CD4-positive, CD25-positive, alpha-beta regulatory T cell (primary cell): ENCODE results near the gene ATP13A3. TPM values are rescaled to one million over a fixed set of nuclear protein-coding genes. Genes with fewer than 3 reads are reported as not detected.

ENCODE experiments used
- ATAC-seq, 2 donors: fragments of 150-1000 bp; cut with Tn5 transposase; one replicate each; pipeline ENCODE4 v1.10.0; 2021; ENCODE audit warnings: low read depth in 2 of 2, moderate number of reproducible peaks in 2 of 2, moderate library complexity in 1 of 2
- DNase-seq, 3 donors: peaks; one replicate each; pipeline versions ENCODE4 v3.0.0 to v3.0.0-alpha.2; 2012 to 2022; ENCODE audit warnings: mixed read lengths in 1 of 3
- H3K27ac ChIP-seq: one replicate; pipeline ENCODE4 v1.7.0; 2013; ENCODE audit warnings: mild to moderate bottlenecking, low read length; ENCODE audit not compliant: insufficient read depth, poor library complexity, severe bottlenecking
- H3K27me3 ChIP-seq: one replicate; pipeline ENCODE4 v1.7.0; 2013; ENCODE audit warnings: low read length; ENCODE audit not compliant: control insufficient read depth, insufficient read depth
- H3K36me3 ChIP-seq: one replicate; pipeline ENCODE4 v1.7.0; 2013; ENCODE audit warnings: mild to moderate bottlenecking, low read length, moderate library complexity; ENCODE audit not compliant: control insufficient read depth, insufficient read depth
- H3K4me1 ChIP-seq: 2 replicates; pipeline ENCODE4 v1.7.0; 2013; ENCODE audit warnings: mild to moderate bottlenecking, low read length; ENCODE audit not compliant: insufficient read depth, control insufficient read depth, poor library complexity, severe bottlenecking
- H3K4me3 ChIP-seq: one replicate; pipeline ENCODE4 v1.7.0; 2013; ENCODE audit warnings: low read depth, mild to moderate bottlenecking, low read length, moderate library complexity
- H3K9me3 ChIP-seq, 2 experiments: 1 replicate in 1 of 2; 2 replicates in 1 of 2; pipeline ENCODE4 v1.7.0; 2013; ENCODE audit warnings: low read length in 2 of 2, mild to moderate bottlenecking in 1 of 2, moderate library complexity in 1 of 2; ENCODE audit not compliant: control insufficient read depth in 2 of 2
- H3K27ac Mint-ChIP-seq, 3 donors: one replicate each; pipeline ENCODE4 v1.8.0; 2020 to 2022; ENCODE audit warnings: mild to moderate bottlenecking in 3 of 3, mixed read lengths in 3 of 3, moderate library complexity in 2 of 3
- H3K27me3 Mint-ChIP-seq: one replicate; pipeline ENCODE4 v1.8.0; 2022; ENCODE audit warnings: mild to moderate bottlenecking, mixed read lengths
- H3K36me3 Mint-ChIP-seq: one replicate; pipeline ENCODE4 v1.8.0; 2020; ENCODE audit warnings: mixed read lengths
- H3K4me1 Mint-ChIP-seq, 4 donors: one replicate each; pipeline ENCODE4 v1.8.0; 2020 to 2022; ENCODE audit warnings: mixed read lengths in 4 of 4, mild to moderate bottlenecking in 1 of 4
- H3K4me3 Mint-ChIP-seq, 4 donors: one replicate each; pipeline ENCODE4 v1.8.0; 2020 to 2022; ENCODE audit warnings: mild to moderate bottlenecking in 4 of 4, mixed read lengths in 4 of 4, moderate library complexity in 3 of 4
- H3K9me3 Mint-ChIP-seq, 7 donors: one replicate each; pipeline ENCODE4 v1.8.0; 2020 to 2022; ENCODE audit warnings: mixed read lengths in 7 of 7, mild to moderate bottlenecking in 3 of 7, moderate library complexity in 2 of 7
- polyA plus RNA-seq, 4 donors: library from polyadenylated mRNA; unstranded; fragments of 300-500 nt; fragmentation: Illumina TruSeq; gene quantifications; one replicate each; pipeline ENCODE4 v1.2.3, GENCODE V29; 2021
- total RNA-seq: library from RNA; stranded (reverse); gene quantifications from one replicate; pipeline ENCODE4 v1.2.3, GENCODE V29; 2022

Gene ATP13A3
- total and polyA plus RNA-seq, 5 donors from 2014 or later = 8.6 to 114 (median 16.0) TPM

DNA sequence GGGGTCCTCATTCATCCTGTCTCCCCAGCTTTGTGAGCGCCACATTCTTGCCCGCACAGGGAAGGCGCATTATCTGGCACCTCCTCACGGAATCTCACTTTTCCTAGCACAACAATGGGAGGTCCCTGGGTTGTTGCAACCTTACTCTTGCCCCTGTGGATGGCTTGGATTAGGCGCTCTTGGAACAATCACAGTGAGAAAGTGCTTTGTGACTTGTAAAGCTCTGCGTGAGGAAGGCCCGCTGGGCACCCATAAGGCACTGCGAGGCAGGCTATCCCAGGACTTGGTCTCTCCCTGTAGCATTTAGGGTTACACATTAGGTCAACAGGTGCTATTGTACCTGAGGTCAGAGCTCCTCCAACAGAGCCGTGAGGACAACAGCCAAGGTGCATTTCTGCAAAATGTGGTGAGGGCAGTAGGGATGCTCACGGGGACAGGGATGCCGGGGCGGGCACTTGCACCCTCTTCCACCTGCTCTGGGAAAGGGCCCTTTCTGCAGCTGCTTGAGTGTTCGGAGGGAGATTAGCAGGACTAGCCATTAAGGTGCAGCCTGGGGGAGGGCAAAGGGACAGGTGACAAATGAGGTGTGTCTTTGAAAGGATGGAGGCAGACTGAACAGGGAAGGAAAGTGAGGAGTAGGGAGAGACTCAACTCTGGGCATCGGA lies 103.4 kb downstream of the ATP13A3 start:
- Mint-ChIP-seq H3K4me1 (no peaks in the 10 kb centered on the region), H3K9me3 (no peaks in the 10 kb centered on the region), H3K36me3 (no peaks in the 10 kb centered on the region), H3K27ac (no peak overlapping the region), H3K27me3 (peaks cover 6% of the 10 kb centered on the region), H3K4me3 (no peak overlapping the region)
- H3K4me1 ChIP-seq = no peaks in the 10 kb centered on the region
- H3K27me3 ChIP-seq = no peaks in the 10 kb centered on the region
- H3K27ac ChIP-seq = no peak overlapping the region
- ATAC-seq (no peak), DNase-seq (no peak)
- no peak overlapping the region for H3K4me3 ChIP-seq
- H3K36me3 ChIP-seq = no peaks in the 10 kb centered on the region
- H3K9me3 ChIP-seq = no peaks in the 10 kb centered on the region

DNA sequence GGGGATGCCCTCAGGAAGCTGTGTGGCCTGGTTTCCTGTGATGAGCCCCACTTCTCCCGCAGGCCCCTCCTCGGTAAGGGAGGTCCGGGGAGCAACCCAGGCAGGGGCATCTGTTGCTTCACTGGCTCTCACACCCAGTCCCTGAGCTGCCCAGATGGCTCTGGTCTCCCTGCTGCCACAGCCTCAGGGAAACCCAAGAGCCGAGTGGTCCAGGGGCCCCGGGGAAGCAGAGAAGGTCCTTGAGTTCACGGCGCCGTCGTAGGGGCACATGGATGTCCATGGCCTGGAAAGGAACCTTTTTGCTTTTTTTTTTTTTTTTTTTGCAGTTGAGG lies 103.9 kb downstream of the ATP13A3 start:
- Histone ChIP-seq H3K27me3 (no peaks in the 10 kb centered on the region), H3K36me3 (no peaks in the 10 kb centered on the region), H3K4me1 (no peaks in the 10 kb centered on the region), H3K9me3 (no peaks in the 10 kb centered on the region), H3K27ac (no peak overlapping the region), H3K4me3 (no peak overlapping the region)
- no peaks in the 10 kb centered on the region for H3K9me3 Mint-ChIP-seq
- ATAC-seq = no peak
- H3K36me3 Mint-ChIP-seq = no peaks in the 10 kb centered on the region
- no peak overlapping the region for H3K4me3 Mint-ChIP-seq
- DNase-seq = no peak
- no peaks in the 10 kb centered on the region for H3K4me1 Mint-ChIP-seq
- no peak overlapping the region for H3K27ac Mint-ChIP-seq
- H3K27me3 Mint-ChIP-seq = peaks cover 4% of the 10 kb centered on the region

DNA sequence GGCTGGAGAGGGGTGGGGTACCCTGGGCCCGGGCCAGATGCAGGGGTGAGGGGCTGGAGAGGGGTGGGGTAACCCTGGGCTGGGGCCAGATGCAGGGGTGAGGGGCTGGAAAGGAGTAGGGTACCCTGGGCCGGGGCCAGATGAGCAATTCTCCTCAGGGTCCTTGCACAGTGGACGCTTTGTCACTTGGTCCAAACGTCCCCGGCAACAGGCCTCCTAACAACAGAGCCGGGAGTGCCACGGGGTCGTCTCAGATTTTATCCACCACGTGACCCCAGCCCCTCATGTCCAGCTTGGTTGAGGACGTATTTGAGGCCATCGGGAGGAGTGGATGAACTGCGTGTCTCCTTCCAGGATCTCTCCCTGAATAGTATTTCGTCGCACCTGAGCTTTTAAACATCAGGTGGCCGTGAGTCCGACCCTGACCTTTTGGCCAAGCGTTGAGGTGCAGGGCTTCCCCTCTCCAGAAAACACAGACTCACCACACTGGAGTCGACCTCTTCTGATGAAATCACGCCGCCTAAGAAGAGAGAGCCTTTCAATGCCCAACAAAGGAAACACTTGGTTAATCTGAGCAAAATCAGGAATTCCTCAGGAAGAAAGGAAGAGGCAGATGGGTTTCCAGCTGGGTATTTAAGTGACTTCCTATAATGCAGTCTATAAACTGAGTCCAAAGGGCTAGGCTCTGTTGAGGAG lies 104.5 kb downstream of the ATP13A3 start:
- Mint-ChIP-seq H3K4me3 (no peak overlapping the region), H3K27me3 (no peaks in the 10 kb centered on the region), H3K4me1 (no peaks in the 10 kb centered on the region), H3K27ac (no peak overlapping the region), H3K36me3 (no peaks in the 10 kb centered on the region), H3K9me3 (no peaks in the 10 kb centered on the region)
- Histone ChIP-seq H3K27me3 (no peaks in the 10 kb centered on the region), H3K4me1 (no peaks in the 10 kb centered on the region), H3K36me3 (no peaks in the 10 kb centered on the region), H3K27ac (no peak overlapping the region), H3K9me3 (no peaks in the 10 kb centered on the region), H3K4me3 (no peak overlapping the region)
- ATAC-seq (no peak), DNase-seq (no peak)

DNA sequence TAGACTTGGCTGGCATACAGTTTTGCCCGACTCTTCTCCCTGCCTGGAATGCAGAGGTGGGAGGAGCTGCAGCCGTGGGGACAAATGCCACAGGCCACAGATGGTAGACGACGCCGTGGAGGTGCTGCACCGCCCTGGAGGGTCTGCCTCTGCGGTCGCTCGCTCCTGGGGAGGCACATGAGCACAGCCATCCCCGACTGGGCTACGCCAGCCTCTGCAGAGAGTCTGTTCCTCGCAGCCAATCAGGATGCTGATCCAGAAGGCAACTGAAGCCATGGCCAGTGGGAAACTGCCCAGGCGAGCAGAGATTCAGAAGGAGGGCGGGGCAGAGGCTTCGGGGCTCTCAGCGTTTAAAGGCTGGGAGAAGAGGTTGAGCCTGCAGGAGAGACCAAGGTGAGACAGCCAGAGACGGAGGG lies 105.3 kb downstream of the ATP13A3 start:
- no peak overlapping the region for H3K4me3 Mint-ChIP-seq
- no peaks in the 10 kb centered on the region for H3K36me3 Mint-ChIP-seq
- Histone ChIP-seq H3K9me3 (no peaks in the 10 kb centered on the region), H3K27ac (no peak overlapping the region), H3K36me3 (no peaks in the 10 kb centered on the region), H3K4me3 (no peak overlapping the region), H3K27me3 (no peaks in the 10 kb centered on the region), H3K4me1 (no peaks in the 10 kb centered on the region)
- H3K9me3 Mint-ChIP-seq = no peaks in the 10 kb centered on the region
- ATAC-seq (no peak), DNase-seq (no peak)
- H3K27me3 Mint-ChIP-seq = peaks cover 8% of the 10 kb centered on the region
- H3K27ac Mint-ChIP-seq = no peak overlapping the region
- H3K4me1 Mint-ChIP-seq = no peaks in the 10 kb centered on the region

DNA sequence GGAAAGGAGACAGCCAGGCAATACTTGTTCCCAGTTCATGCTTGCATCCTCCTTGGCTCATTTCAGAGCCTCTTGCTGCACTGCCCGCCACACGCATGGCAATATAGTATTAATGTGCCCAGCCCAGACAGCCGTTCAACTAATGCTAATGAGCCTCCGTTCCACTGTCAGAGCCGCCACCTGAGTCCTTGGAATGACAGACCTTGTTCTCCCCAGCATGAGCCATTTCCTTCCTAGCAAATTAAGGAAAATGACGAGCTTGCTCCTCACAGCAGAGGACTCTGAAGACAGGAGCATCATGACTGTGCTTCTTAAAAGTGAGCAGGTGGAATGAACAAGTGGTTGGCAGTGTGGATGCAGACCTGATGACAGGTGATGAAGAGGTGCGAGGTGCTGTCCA lies 106.5 kb downstream of the ATP13A3 start:
- Mint-ChIP-seq H3K4me1 (no peaks in the 10 kb centered on the region), H3K9me3 (no peaks in the 10 kb centered on the region), H3K27ac (no peak overlapping the region), H3K4me3 (no peak overlapping the region), H3K27me3 (peaks cover 11% of the 10 kb centered on the region), H3K36me3 (no peaks in the 10 kb centered on the region)
- Histone ChIP-seq H3K4me1 (no peaks in the 10 kb centered on the region), H3K36me3 (no peaks in the 10 kb centered on the region), H3K9me3 (no peaks in the 10 kb centered on the region), H3K27me3 (no peaks in the 10 kb centered on the region), H3K27ac (no peak overlapping the region), H3K4me3 (no peak overlapping the region)
- no peak for DNase-seq
- ATAC-seq = no peak

DNA sequence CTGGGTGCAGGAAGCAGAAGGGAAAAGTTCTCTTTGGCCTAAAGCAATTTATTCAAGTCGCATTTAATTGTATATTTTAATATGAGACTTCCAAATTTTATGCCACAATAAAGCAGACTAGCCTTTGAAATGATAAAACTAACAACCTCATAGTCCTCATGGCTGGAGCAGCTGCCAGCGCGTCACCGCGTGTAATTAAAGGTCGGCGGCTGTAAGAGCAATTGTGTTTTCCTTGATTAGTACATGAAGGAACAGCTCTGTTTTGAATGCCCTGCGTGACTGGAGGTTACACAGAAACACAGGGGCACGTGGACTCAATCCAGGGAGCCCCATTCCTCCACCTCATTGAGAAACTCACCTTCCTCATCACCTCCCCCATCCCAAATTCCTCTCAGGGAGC lies 107.2 kb downstream of the ATP13A3 start:
- DNase-seq = no peak
- H3K4me3 ChIP-seq = no peak overlapping the region
- peaks cover 15% of the 10 kb centered on the region for H3K27me3 Mint-ChIP-seq
- ATAC-seq = no peak
- no peak overlapping the region for H3K27ac ChIP-seq
- H3K4me1 Mint-ChIP-seq = no peaks in the 10 kb centered on the region
- H3K27ac Mint-ChIP-seq = no peak overlapping the region
- no peaks in the 10 kb centered on the region for H3K9me3 ChIP-seq
- H3K4me3 Mint-ChIP-seq = no peak overlapping the region
- no peaks in the 10 kb centered on the region for H3K27me3 ChIP-seq
- H3K36me3 Mint-ChIP-seq = no peaks in the 10 kb centered on the region
- H3K4me1 ChIP-seq = no peaks in the 10 kb centered on the region
- no peaks in the 10 kb centered on the region for H3K36me3 ChIP-seq
- H3K9me3 Mint-ChIP-seq = no peaks in the 10 kb centered on the region

DNA sequence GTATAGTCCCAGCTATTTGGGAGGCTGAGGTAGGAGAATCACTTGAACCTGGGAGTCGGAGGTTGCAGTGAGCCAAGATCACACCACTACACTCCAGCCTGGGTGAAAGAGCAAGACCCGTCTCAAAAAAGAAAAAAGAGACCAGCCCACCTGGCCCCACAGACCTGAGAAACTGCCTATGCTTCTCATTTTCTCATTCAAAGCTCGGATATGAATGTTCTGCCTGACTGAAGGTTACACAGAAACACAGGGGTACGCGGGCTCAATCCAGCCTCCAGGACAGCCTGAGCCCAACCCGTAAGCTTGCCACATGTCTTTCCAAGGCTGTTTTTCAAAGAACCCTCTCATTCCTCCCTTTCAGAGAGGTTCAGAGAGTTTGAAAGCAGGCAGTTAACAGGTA lies 107.6 kb downstream of the ATP13A3 start:
- Histone ChIP-seq H3K36me3 (no peaks in the 10 kb centered on the region), H3K27ac (no peak overlapping the region), H3K27me3 (no peaks in the 10 kb centered on the region), H3K4me3 (no peak overlapping the region), H3K9me3 (no peaks in the 10 kb centered on the region), H3K4me1 (no peaks in the 10 kb centered on the region)
- DNase-seq (no peak), ATAC-seq (no peak)
- H3K27me3 Mint-ChIP-seq = peaks cover 15% of the 10 kb centered on the region
- no peak overlapping the region for H3K4me3 Mint-ChIP-seq
- H3K27ac Mint-ChIP-seq = no peak overlapping the region
- no peaks in the 10 kb centered on the region for H3K4me1 Mint-ChIP-seq
- no peaks in the 10 kb centered on the region for H3K36me3 Mint-ChIP-seq
- no peaks in the 10 kb centered on the region for H3K9me3 Mint-ChIP-seq

DNA sequence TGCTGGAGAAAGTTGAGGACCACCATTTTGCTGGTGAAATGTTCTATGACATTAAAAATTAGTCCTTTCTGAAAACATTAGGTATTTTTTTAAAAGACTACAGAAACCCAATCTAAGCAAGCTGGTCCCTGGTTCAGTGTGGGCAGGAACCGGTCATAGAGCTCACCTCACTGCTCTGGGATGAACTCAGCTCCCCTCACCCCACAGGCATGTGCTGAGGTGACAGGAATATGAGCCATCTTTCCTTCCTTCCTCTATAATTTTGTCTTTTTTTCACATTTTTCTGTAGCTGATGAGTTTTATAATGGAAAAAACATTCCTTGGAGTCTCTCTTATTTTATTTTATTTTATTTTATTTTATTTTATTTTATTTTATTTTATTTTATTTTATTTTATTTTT lies 109.1 kb downstream of the ATP13A3 start:
- H3K4me3 ChIP-seq = no peak overlapping the region
- H3K9me3 ChIP-seq = no peaks in the 10 kb centered on the region
- Mint-ChIP-seq H3K4me1 (no peaks in the 10 kb centered on the region), H3K27ac (no peak overlapping the region), H3K4me3 (no peak overlapping the region), H3K27me3 (peaks cover 22% of the 10 kb centered on the region), H3K9me3 (no peaks in the 10 kb centered on the region), H3K36me3 (no peaks in the 10 kb centered on the region)
- DNase-seq (no peak), ATAC-seq (no peak)
- H3K4me1 ChIP-seq = no peaks in the 10 kb centered on the region
- H3K36me3 ChIP-seq = no peaks in the 10 kb centered on the region
- no peaks in the 10 kb centered on the region for H3K27me3 ChIP-seq
- no peak overlapping the region for H3K27ac ChIP-seq
